Measurements from ENCODE around the gene TNFAIP8L1. TPM values are rescaled to one million over a fixed set of nuclear protein-coding genes. Genes with fewer than 3 reads are reported as not detected.

Gene TNFAIP8L1
- total and polyA plus RNA-seq, 2 experiments from 2014 or later = 5.1 to 18.1 TPM

DNA sequence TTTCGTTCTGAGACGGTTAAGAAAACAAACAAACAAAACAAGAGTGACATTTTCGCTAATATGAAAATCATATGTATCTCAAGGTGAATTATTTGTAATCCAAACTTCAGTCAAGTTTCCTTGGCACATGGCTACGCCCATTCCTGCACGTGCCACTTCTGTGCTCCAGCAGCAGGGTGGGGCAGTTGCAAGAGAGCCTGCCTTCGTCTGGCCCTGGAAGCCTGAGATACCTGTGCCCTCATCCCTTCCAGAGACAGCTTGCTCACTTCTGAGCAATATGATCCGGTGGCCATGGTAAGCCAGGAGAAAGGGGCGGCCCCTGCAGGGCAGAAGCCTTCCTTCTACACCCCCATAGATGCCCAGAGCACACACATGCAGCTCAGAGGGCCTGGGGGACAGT, 62.2 kb downstream of the TNFAIP8L1 start:
- Histone ChIP-seq H3K4me3 (no peak overlapping the region), H3K27me3 (no peaks in the 10 kb centered on the region), H3K9me3 (ENCODE audit: low read depth) (no peaks in the 10 kb centered on the region), H3K4me1 (ENCODE audit: low read depth) (no peaks in the 10 kb centered on the region), H3K27ac (no peak overlapping the region), H3K36me3 (peaks cover 27% of the 10 kb centered on the region)
- TF ChIP-seq, protein P1, sequence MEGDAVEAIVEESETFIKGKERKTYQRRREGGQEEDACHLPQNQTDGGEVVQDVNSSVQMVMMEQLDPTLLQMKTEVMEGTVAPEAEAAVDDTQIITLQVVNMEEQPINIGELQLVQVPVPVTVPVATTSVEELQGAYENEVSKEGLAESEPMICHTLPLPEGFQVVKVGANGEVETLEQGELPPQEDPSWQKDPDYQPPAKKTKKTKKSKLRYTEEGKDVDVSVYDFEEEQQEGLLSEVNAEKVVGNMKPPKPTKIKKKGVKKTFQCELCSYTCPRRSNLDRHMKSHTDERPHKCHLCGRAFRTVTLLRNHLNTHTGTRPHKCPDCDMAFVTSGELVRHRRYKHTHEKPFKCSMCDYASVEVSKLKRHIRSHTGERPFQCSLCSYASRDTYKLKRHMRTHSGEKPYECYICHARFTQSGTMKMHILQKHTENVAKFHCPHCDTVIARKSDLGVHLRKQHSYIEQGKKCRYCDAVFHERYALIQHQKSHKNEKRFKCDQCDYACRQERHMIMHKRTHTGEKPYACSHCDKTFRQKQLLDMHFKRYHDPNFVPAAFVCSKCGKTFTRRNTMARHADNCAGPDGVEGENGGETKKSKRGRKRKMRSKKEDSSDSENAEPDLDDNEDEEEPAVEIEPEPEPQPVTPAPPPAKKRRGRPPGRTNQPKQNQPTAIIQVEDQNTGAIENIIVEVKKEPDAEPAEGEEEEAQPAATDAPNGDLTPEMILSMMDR (IDR thresholded peaks at IDR 0.05; ENCODE audit: low read depth, low read length) = no peak
- no peak for DNase-seq (ENCODE audit: low read depth in 1 of 2, low spot score in 1 of 2)

DNA sequence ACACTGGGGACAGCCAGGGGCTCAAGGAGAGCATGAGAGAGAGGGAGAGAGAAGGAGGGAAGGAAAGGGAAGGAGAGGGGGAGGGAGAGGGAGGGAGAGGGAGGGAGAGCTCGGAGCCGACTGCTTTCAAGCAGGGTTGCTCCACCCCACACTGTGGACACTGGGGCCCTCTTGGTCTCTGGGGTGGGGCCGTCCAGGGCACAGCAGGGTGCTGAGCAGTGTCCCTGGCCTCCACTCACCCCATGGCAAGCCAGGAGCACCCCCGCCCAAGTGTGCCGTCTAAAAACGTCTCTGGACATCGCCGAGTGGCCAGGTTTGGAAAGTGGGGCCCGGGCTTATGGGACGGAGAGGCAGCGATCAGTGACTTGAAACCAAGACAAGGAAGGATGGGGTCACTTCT, 63.4 kb downstream of the TNFAIP8L1 start:
- no peak for DNase-seq (ENCODE audit: low read depth in 1 of 2, low spot score in 1 of 2)
- Histone ChIP-seq H3K27ac (no peak overlapping the region), H3K4me1 (ENCODE audit: low read depth) (no peaks in the 10 kb centered on the region), H3K36me3 (peaks cover 27% of the 10 kb centered on the region), H3K4me3 (no peak overlapping the region), H3K27me3 (no peaks in the 10 kb centered on the region), H3K9me3 (ENCODE audit: low read depth) (no peaks in the 10 kb centered on the region)
- TF ChIP-seq, protein P1 (IDR thresholded peaks at IDR 0.05; ENCODE audit: low read depth, low read length) = no peak

DNA sequence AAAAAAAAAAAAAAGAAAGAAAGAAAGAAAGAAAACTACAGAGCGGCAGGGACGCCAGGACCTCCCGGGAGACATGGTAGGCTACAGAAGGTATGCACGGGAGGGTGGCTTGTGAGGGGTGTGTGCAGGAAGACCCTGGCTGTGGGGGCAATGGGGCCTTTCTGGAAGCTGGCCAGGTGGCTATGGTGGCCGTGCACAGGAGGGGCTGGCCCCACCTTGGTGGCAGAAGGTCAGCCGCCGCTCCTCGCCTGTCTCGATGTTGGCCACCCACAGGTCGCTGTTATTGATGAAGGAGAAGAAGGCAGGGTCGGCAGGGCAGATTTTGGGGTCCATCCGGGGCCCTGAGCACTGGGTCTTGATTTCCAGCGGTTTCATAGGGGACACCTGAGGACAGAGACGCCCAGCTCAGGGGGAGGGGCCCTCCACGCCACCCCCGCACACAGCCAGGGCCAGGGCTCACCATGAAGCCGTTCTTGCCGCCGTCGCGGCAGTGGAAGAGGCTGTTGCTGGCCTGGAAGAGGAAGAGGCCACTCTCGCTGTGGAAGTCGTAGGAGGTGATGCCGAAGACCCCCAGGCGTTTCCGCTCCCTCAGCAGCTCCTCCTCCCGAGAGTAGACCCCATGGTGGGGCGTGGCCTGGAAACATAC, 64.5 kb downstream of the TNFAIP8L1 start:
- peaks cover 27% of the 10 kb centered on the region for H3K36me3 ChIP-seq
- no peak for DNase-seq (ENCODE audit: low read depth in 1 of 2, low spot score in 1 of 2)
- TF ChIP-seq, protein P1 (IDR thresholded peaks at IDR 0.05; ENCODE audit: low read depth, low read length) = no peak

DNA sequence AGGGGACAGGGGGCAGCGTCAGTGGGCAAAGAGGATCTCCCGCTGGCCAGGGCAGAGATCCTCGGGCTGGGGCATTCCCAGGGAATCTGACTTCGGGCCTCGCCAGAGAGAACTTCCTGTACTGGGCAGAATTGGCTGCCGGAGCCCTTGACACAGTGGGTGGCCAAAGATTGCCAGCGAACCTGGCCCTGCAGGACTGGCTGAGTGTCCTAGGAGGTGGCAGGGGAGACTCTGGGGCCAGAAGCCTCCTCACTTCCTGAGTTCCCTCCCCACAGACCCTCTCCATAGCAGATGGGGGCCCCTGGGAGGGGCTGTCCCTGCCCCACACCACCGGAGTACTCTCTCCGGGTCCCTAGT, 65.0 kb downstream of the TNFAIP8L1 start:
- DNase-seq (ENCODE audit: low read depth in 1 of 2, low spot score in 1 of 2) = no peak
- no peaks in the 10 kb centered on the region for H3K27me3 ChIP-seq
- H3K4me3 ChIP-seq = no peak overlapping the region
- no peak overlapping the region for H3K27ac ChIP-seq
- peaks cover 27% of the 10 kb centered on the region for H3K36me3 ChIP-seq
- no peaks in the 10 kb centered on the region for H3K4me1 ChIP-seq (ENCODE audit: low read depth)
- H3K9me3 ChIP-seq (ENCODE audit: low read depth) = no peaks in the 10 kb centered on the region
- TF ChIP-seq, protein P1 (IDR thresholded peaks at IDR 0.05; ENCODE audit: low read depth, low read length) = no peak

More for the DNA sequence above, 64.5 kb downstream of the TNFAIP8L1 start:
- H3K27me3 ChIP-seq = no peaks in the 10 kb centered on the region
- H3K4me3 ChIP-seq = no peak overlapping the region
- H3K4me1 ChIP-seq (ENCODE audit: low read depth) = no peaks in the 10 kb centered on the region
- no peak overlapping the region for H3K27ac ChIP-seq
- no peaks in the 10 kb centered on the region for H3K9me3 ChIP-seq (ENCODE audit: low read depth)

Other genes starting within 250 kb of the TNFAIP8L1 start
- 87.2 and 97.9 TPM in 2 replicates for gene SH3GL1, start 239.0 kb upstream of the TNFAIP8L1 start, total RNA-seq
- gene SH3GL1, start 239.0 kb upstream of the TNFAIP8L1 start, polyA plus RNA-seq = 92.6 and 92.8 TPM in 2 replicates
- 15.3 and 20.0 TPM in 2 replicates for gene CHAF1A, start 236.9 kb upstream of the TNFAIP8L1 start, total RNA-seq
- gene CHAF1A, start 236.9 kb upstream of the TNFAIP8L1 start, polyA plus RNA-seq = 19.7 and 38.9 TPM in 2 replicates
- 147 and 192 TPM in 2 replicates for gene UBXN6, start 181.7 kb upstream of the TNFAIP8L1 start, total RNA-seq
- 33.7 and 46.2 TPM in 2 replicates for gene UBXN6, start 181.7 kb upstream of the TNFAIP8L1 start, polyA plus RNA-seq
- gene HDGFL2, start 167.2 kb upstream of the TNFAIP8L1 start, total RNA-seq = 186 and 246 TPM in 2 replicates
- 123 and 140 TPM in 2 replicates for gene HDGFL2, start 167.2 kb upstream of the TNFAIP8L1 start, polyA plus RNA-seq
- gene PLIN4, start 121.0 kb upstream of the TNFAIP8L1 start, total RNA-seq = 0.07 and 0.42 TPM in 2 replicates
- 0.54 and 0.81 TPM in 2 replicates for gene PLIN4, start 121.0 kb upstream of the TNFAIP8L1 start, polyA plus RNA-seq
- 4.5 and 10.1 TPM in 2 replicates for gene PLIN5, start 104.3 kb upstream of the TNFAIP8L1 start, total RNA-seq
- 8.7 and 10.8 TPM in 2 replicates for gene PLIN5, start 104.3 kb upstream of the TNFAIP8L1 start, polyA plus RNA-seq
- gene LRG1, start 99.5 kb upstream of the TNFAIP8L1 start, total RNA-seq = 0.49 and 0.66 TPM in 2 replicates
- 0.54 and 0.68 TPM in 2 replicates for gene LRG1, start 99.5 kb upstream of the TNFAIP8L1 start, polyA plus RNA-seq
- gene SEMA6B, start 79.8 kb upstream of the TNFAIP8L1 start, total RNA-seq = 74.8 and 130 TPM in 2 replicates
- 10.5 and 23.0 TPM in 2 replicates for gene SEMA6B, start 79.8 kb upstream of the TNFAIP8L1 start, polyA plus RNA-seq
- 47.9 and 107 TPM in 2 replicates for gene MYDGF, start 30.8 kb downstream of the TNFAIP8L1 start, total RNA-seq
- gene MYDGF, start 30.8 kb downstream of the TNFAIP8L1 start, polyA plus RNA-seq = 122 and 206 TPM in 2 replicates
- 47.5 and 50.4 TPM in 2 replicates for gene DPP9, start 84.3 kb downstream of the TNFAIP8L1 start, total RNA-seq
- 19.8 and 25.4 TPM in 2 replicates for gene DPP9, start 84.3 kb downstream of the TNFAIP8L1 start, polyA plus RNA-seq
- 22.0 and 27.9 TPM in 2 replicates for gene FEM1A, start 152.2 kb downstream of the TNFAIP8L1 start, total RNA-seq
- 2.6 and 2.8 TPM in 2 replicates for gene FEM1A, start 152.2 kb downstream of the TNFAIP8L1 start, polyA plus RNA-seq
- gene TICAM1, start 192.2 kb downstream of the TNFAIP8L1 start, total RNA-seq = 0.21 and 1.5 TPM in 2 replicates
- 0.38 and 4.2 TPM in 2 replicates for gene TICAM1, start 192.2 kb downstream of the TNFAIP8L1 start, polyA plus RNA-seq
- gene PLIN3, start 228.2 kb downstream of the TNFAIP8L1 start, total RNA-seq = 114 and 147 TPM in 2 replicates
- 108 and 144 TPM in 2 replicates for gene PLIN3, start 228.2 kb downstream of the TNFAIP8L1 start, polyA plus RNA-seq